ENCODE measurements around the gene TENT4A.

- TF ChIP-seq POLR2A (IDR thresholded peaks at IDR 0.05; ENCODE audit: low read length) (no peak), GATA1 (IDR thresholded peaks at IDR 0.05; ENCODE audit: low read depth, low read length) (no peak)
Measured at GRCh38 chr5:6770826-6771607, 57.8 kb downstream of the TENT4A start.
